ENCODE measurements around the gene CYP2U1.

DNA sequence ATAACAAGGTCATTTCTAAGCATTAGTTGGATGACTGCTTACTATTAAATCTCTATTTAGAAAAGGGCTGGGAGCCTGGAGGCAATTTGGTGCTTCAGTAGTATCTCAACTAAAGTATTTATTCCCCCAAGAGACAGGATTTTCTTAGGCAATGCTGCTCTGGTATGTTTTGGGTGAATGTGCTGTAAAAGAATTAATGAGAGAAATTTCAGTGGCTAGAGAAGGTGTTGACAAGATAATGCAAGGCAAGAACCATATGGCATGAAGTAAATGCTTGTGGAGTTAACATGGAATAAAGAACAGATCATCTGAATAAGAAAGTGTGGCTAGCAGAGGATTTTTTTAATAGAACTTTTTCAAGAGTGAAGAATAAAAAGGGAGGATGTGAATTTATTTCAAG, 3.9 kb downstream of the CYP2U1 start:
- TF ChIP-seq, protein P1, sequence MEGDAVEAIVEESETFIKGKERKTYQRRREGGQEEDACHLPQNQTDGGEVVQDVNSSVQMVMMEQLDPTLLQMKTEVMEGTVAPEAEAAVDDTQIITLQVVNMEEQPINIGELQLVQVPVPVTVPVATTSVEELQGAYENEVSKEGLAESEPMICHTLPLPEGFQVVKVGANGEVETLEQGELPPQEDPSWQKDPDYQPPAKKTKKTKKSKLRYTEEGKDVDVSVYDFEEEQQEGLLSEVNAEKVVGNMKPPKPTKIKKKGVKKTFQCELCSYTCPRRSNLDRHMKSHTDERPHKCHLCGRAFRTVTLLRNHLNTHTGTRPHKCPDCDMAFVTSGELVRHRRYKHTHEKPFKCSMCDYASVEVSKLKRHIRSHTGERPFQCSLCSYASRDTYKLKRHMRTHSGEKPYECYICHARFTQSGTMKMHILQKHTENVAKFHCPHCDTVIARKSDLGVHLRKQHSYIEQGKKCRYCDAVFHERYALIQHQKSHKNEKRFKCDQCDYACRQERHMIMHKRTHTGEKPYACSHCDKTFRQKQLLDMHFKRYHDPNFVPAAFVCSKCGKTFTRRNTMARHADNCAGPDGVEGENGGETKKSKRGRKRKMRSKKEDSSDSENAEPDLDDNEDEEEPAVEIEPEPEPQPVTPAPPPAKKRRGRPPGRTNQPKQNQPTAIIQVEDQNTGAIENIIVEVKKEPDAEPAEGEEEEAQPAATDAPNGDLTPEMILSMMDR (IDR thresholded peaks at IDR 0.05), result no peak
- TF ChIP-seq POLR2AphosphoS5 (IDR thresholded peaks at IDR 0.05), result no peak
- TF ChIP-seq EP300 (IDR thresholded peaks at IDR 0.05; ENCODE audit: low read depth), result no peak

Data from transverse colon (tissue), 4 donors.